Peyer's patch (tissue), 4 donors: ENCODE data around the gene ABCD2. TPM values are rescaled to one million over a fixed set of nuclear protein-coding genes. Genes with fewer than 3 reads are reported as not detected.
"Not testable (repeated sequence)": the region's sequence is repeated elsewhere in the genome, so short reads cannot be mapped to it uniquely, and the experiment has no call there.

Experiments
- DNase-seq, 3 donors: peaks; one replicate each; pipeline ENCODE4 v3.0.0-alpha.2; 2017 to 2019
- H3K27ac ChIP-seq, 4 donors: fragments of 200-600 bp; sonication (generic); one replicate each; pipeline ENCODE4 v1.5.1; 2016 to 2019
- H3K27me3 ChIP-seq, 2 donors: fragments of 200-600 bp; sonication (generic); one replicate each; pipeline ENCODE4 v1.5.1; 2019
- H3K36me3 ChIP-seq, 3 donors: fragments of 200-600 bp; sonication (generic); one replicate each; pipeline ENCODE4 v1.5.1; 2016 to 2019
- H3K4me1 ChIP-seq, 4 donors: fragments of 200-600 bp; sonication (generic); one replicate each; pipeline ENCODE4 v1.5.1; 2016 to 2019
- H3K4me3 ChIP-seq, 4 donors: fragments of 200-600 bp; sonication (generic); 1 replicate in 3 of 4; 2 replicates in 1 of 4; pipeline ENCODE4 v1.5.1; 2016 to 2019; ENCODE audit warnings: mild to moderate bottlenecking in 1 of 4
- H3K9me3 ChIP-seq, 4 donors: fragments of 200-600 bp; sonication (generic); one replicate each; pipeline ENCODE4 v1.5.1; 2016 to 2019; ENCODE audit warnings: mild to moderate bottlenecking in 1 of 4
- CTCF ChIP-seq, 6 experiments: fragments of 450-650 bp in 4 of 6; fragments of 200-600 bp in 2 of 6; sonication (generic) in 1 of 6; IDR thresholded peaks; one replicate each; pipeline ENCODE4 v1.5.1; 2017 to 2019; ENCODE audit warnings: antibody characterized with exemption in 6 of 6, mild to moderate bottlenecking in 3 of 6, moderate library complexity in 1 of 6
- POLR2A ChIP-seq, 2 donors: fragments of 450-650 bp; IDR thresholded peaks; one replicate each; pipeline ENCODE4 v1.5.1; 2017; ENCODE audit warnings: antibody characterized with exemption in 2 of 2, mild to moderate bottlenecking in 2 of 2, moderate library complexity in 2 of 2
- total RNA-seq, 4 donors: library from RNA; depleted of rRNA; stranded (reverse); fragments of >200 nt; gene quantifications; one replicate each; pipeline ENCODE4 v1.1.0, GENCODE V29; 2016

Gene ABCD2
- total RNA-seq, 4 donors from 2014 or later: 0.54 to 1.7 (median 0.88) TPM; not detected in 1

DNA sequence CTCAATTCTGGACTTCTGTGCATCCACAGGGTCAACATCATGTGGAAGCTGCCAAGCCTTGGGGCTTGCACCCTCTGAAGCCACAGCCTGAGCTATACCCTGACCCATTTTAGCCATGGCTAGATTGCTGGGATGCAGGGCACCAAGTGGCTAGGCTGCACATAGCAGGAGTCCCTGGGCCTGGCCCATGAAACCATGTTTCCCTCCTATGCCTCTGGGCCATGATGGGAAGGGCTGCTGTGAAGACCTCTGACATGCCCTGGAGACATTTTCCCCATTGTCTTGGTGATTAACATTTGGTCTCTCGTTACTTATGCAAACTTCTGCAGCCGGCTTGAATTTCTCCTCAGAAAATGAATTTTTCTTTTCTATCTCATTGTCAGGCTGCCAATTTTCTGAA, 92.6 kb downstream of the ABCD2 start:
- TF ChIP-seq POLR2A (IDR thresholded peaks at IDR 0.05) (no peak), CTCF (IDR thresholded peaks at IDR 0.05) (no peak)
- Histone ChIP-seq H3K4me3 (no peak overlapping the region), H3K4me1 (no peaks in the 10 kb centered on the region), H3K27me3 (no peaks in the 10 kb centered on the region), H3K9me3 (no peaks in the 10 kb centered on the region), H3K27ac (no peak overlapping the region), H3K36me3 (no peaks in the 10 kb centered on the region)
- DNase-seq: no peak

DNA sequence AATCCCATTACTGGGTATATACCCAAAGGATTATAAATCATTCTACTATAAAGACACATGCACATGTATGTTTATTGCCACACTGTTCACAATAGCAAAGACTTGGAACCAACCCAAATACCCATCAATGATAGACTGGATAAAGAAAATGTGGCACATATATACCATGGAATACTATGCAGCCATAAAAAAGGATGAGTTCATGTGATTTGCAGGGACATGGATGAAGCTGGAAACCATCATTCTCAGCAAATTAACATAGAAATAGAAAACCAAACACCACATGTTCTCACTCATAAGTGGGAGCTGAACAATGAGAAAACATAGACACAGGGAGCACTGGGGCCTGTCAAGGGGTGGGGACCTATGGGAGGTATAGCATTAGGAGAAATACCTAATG, 97.4 kb downstream of the ABCD2 start:
- not testable (repeated sequence) for H3K27ac ChIP-seq, H3K4me3 ChIP-seq, H3K36me3 ChIP-seq, H3K27me3 ChIP-seq, H3K9me3 ChIP-seq, DNase-seq, H3K4me1 ChIP-seq

DNA sequence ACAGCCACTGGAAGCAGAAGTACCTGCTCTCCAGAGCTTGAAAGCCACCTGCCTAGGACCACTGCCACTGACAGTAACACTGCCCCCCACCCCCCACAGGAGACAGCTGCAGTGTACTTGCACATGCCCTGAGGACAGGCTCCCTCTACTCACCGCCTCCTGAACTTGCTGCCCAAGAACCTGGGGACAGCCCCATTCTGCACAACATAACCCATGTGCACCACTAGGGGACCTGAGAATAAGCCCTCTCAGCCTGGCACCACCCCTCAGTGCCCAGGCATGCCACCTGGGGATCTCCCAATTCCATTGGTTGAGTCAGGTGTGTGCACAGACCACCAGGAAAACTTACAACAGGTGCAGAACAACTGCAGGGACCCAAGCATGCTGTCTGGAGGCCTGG, 109.6 kb downstream of the ABCD2 start:
- Histone ChIP-seq H3K27ac (no peak overlapping the region), H3K27me3 (no peaks in the 10 kb centered on the region), H3K4me3 (no peak overlapping the region), H3K36me3 (no peaks in the 10 kb centered on the region), H3K9me3 (no peaks in the 10 kb centered on the region), H3K4me1 (no peaks in the 10 kb centered on the region)
- no peak for DNase-seq
- no peak for TF ChIP-seq POLR2A (IDR thresholded peaks at IDR 0.05)
- TF ChIP-seq CTCF (IDR thresholded peaks at IDR 0.05): no peak

GRCh38 chr12:39505554-39505953, 114.0 kb downstream of the ABCD2 start:
- no peak for DNase-seq

DNA sequence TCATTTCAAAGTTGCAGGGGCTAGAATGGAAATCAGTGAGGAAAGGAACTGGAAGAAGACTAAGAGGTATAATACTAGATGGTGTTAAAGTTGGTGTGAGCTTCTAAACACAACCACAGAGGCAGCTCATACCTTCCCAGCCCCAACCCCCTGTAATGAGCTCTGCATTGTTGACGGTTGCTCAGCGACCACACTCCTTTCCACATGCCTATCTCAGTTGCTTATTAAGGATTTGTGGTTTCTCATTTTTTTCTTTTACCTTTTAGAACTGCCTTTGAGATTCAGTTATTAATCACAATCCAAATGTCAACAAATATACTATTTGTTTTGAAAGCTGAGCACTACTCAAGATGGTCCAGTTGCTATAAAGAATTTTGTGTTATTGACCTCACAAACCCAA, 114.6 kb downstream of the ABCD2 start:
- DNase-seq: no peak
- TF ChIP-seq POLR2A (IDR thresholded peaks at IDR 0.05) (no peak), CTCF (IDR thresholded peaks at IDR 0.05) (no peak)
- Histone ChIP-seq H3K4me1 (no peaks in the 10 kb centered on the region), H3K4me3 (no peak overlapping the region), H3K27ac (no peak overlapping the region), H3K27me3 (no peaks in the 10 kb centered on the region), H3K9me3 (no peaks in the 10 kb centered on the region), H3K36me3 (no peaks in the 10 kb centered on the region)

More at GRCh38 chr12:39505554-39505953, 114.0 kb downstream of the ABCD2 start:
- no peak overlapping the region for H3K4me3 ChIP-seq
- no peak overlapping the region for H3K27ac ChIP-seq
- H3K36me3 ChIP-seq: no peaks in the 10 kb centered on the region
- no peaks in the 10 kb centered on the region for H3K9me3 ChIP-seq
- H3K27me3 ChIP-seq: no peaks in the 10 kb centered on the region
- TF ChIP-seq CTCF (IDR thresholded peaks at IDR 0.05) (no peak), POLR2A (IDR thresholded peaks at IDR 0.05) (no peak)
- H3K4me1 ChIP-seq: no peaks in the 10 kb centered on the region

- no peak for DNase-seq
- Histone ChIP-seq H3K9me3 (no peaks in the 10 kb centered on the region), H3K27ac (no peak overlapping the region), H3K4me1 (no peaks in the 10 kb centered on the region), H3K4me3 (no peak overlapping the region), H3K27me3 (no peaks in the 10 kb centered on the region), H3K36me3 (no peaks in the 10 kb centered on the region)
- TF ChIP-seq POLR2A (IDR thresholded peaks at IDR 0.05) (no peak), CTCF (IDR thresholded peaks at IDR 0.05) (no peak)
Observed at GRCh38 chr12:39503439-39503838, 116.2 kb downstream of the ABCD2 start.
